Measurements from ENCODE around the gene PDHX.

DNA sequence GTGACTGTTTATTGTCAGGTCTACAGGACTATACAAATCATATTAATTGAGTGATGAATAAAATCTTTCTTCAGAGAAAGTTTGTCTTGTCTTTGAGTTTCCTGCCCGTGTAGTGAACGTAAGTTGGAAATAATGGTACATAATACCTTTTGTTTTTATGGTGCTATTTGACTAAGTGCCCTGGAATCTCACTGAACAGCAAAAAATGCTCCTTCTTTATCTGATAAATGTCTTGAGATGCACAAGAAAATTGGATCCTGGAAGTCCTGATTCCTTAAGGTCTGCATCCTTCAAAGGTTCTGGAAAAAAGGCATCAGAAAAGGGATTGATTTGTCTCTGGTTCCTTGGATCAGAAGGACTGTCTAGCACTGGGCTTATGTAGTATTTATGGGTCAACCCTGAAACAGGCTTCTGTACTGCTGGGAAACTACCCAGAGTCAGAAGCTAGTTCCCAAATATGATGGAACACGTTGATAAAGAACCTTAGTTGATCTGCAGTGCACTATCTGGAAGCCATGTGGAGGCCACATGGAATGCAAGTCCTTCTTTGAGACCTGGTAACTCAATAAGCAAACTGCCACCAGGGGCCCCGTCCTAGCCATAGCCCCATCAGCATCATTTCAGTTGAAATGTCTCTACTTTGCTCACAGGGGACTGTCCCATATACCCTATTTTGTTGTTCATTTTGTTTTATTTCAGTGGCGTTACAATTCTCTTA lies 122.0 kb downstream of the PDHX start:
- TF ChIP-seq, protein P1, sequence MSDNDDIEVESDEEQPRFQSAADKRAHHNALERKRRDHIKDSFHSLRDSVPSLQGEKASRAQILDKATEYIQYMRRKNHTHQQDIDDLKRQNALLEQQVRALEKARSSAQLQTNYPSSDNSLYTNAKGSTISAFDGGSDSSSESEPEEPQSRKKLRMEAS (IDR thresholded peaks at IDR 0.05; ENCODE audit: low read depth, low read length) = no peak
- TF ChIP-seq, protein P2, sequence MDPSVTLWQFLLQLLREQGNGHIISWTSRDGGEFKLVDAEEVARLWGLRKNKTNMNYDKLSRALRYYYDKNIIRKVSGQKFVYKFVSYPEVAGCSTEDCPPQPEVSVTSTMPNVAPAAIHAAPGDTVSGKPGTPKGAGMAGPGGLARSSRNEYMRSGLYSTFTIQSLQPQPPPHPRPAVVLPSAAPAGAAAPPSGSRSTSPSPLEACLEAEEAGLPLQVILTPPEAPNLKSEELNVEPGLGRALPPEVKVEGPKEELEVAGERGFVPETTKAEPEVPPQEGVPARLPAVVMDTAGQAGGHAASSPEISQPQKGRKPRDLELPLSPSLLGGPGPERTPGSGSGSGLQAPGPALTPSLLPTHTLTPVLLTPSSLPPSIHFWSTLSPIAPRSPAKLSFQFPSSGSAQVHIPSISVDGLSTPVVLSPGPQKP (IDR thresholded peaks at IDR 0.05; ENCODE audit: low read depth, low read length) = no peak
- no peak for TF ChIP-seq POLR2A (IDR thresholded peaks at IDR 0.05; ENCODE audit: low read depth, low read length)
- no peak for TF ChIP-seq HDAC6 (IDR thresholded peaks at IDR 0.05; ENCODE audit: unreplicated experiment)
- no peak for TF ChIP-seq POLR2AphosphoS5 (IDR thresholded peaks at IDR 0.05; ENCODE audit: low read length)
- no peak for TF ChIP-seq KDM1A (IDR thresholded peaks at IDR 0.05; ENCODE audit: borderline replicate concordance)
- no peak for TF ChIP-seq SMAD5 (IDR thresholded peaks at IDR 0.05; ENCODE audit: low read depth)
- TF ChIP-seq, protein P3, sequence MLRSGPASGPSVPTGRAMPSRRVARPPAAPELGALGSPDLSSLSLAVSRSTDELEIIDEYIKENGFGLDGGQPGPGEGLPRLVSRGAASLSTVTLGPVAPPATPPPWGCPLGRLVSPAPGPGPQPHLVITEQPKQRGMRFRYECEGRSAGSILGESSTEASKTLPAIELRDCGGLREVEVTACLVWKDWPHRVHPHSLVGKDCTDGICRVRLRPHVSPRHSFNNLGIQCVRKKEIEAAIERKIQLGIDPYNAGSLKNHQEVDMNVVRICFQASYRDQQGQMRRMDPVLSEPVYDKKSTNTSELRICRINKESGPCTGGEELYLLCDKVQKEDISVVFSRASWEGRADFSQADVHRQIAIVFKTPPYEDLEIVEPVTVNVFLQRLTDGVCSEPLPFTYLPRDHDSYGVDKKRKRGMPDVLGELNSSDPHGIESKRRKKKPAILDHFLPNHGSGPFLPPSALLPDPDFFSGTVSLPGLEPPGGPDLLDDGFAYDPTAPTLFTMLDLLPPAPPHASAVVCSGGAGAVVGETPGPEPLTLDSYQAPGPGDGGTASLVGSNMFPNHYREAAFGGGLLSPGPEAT (IDR thresholded peaks at IDR 0.05; ENCODE audit: low read depth) = no peak
- TF ChIP-seq TCF7 (IDR thresholded peaks at IDR 0.05; ENCODE audit: borderline replicate concordance) = no peak
- no peak for TF ChIP-seq JUND (IDR thresholded peaks at IDR 0.05; ENCODE audit: low read depth, low read length)
- TF ChIP-seq, protein P4, sequence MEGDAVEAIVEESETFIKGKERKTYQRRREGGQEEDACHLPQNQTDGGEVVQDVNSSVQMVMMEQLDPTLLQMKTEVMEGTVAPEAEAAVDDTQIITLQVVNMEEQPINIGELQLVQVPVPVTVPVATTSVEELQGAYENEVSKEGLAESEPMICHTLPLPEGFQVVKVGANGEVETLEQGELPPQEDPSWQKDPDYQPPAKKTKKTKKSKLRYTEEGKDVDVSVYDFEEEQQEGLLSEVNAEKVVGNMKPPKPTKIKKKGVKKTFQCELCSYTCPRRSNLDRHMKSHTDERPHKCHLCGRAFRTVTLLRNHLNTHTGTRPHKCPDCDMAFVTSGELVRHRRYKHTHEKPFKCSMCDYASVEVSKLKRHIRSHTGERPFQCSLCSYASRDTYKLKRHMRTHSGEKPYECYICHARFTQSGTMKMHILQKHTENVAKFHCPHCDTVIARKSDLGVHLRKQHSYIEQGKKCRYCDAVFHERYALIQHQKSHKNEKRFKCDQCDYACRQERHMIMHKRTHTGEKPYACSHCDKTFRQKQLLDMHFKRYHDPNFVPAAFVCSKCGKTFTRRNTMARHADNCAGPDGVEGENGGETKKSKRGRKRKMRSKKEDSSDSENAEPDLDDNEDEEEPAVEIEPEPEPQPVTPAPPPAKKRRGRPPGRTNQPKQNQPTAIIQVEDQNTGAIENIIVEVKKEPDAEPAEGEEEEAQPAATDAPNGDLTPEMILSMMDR (IDR thresholded peaks at IDR 0.05 in 2 of 3, conservative IDR thresholded peaks at IDR 0.05 in 1 of 3; ENCODE audit: control insufficient read depth in 2 of 3, extremely low read depth in 1 of 3, insufficient read depth in 1 of 3, low read depth in 3 of 3, low read length in 3 of 3) = no peak
- TF ChIP-seq RAD51 (IDR thresholded peaks at IDR 0.05) = no peak
- no peak for TF ChIP-seq CREB1 (IDR thresholded peaks at IDR 0.05; ENCODE audit: low read depth)

Data from GM12878 (cell line).